ENCODE results near the gene MYO5A.

Gene MYO5A

DNA sequence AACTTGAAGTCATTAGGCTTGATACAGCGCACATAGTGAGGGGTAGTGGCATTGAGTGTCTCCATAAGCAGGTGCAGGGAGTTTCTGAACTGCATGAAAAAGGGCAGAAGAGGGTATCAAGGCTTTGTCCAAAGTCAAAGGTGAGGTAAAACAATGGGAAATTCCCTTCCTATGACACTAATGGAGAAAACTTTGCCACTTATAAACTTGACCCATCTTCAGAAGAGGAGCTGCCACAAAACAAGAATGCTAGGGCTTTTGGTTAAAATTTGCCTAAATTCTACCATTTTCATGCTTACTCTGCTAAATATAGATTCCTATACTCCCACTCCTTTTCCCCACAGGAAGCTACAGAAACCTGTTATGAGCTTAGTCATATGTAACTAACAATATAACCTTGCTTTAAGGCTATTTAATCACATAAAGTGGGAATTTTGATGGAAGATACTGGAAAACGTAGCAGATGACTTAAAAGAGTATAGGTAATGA is 145.5 kb downstream of the MYO5A start:
- TF ChIP-seq FOXA1 (IDR thresholded peaks at IDR 0.05) (no peak), SUZ12 (IDR thresholded peaks at IDR 0.05) (no peak), HDGF (IDR thresholded peaks at IDR 0.05; ENCODE audit: borderline replicate concordance) (no peak), ARNT (IDR thresholded peaks at IDR 0.05) (no peak), LEF1 (IDR thresholded peaks at IDR 0.05; ENCODE audit: borderline replicate concordance) (no peak), CTBP1 (IDR thresholded peaks at IDR 0.05; ENCODE audit: borderline replicate concordance) (no peak), TARDBP (IDR thresholded peaks at IDR 0.05) (no peak)
- ChIA-PET CTCF (interaction anchor here (1.2 kb wide), 1 partner anchor 12 kb away, joined by 3 read pairs; no protein-coding TSS in a partner anchor), POLR2A (no interaction called here)
- no peak for DNase-seq (ENCODE audit: extremely low spot score)

DNA sequence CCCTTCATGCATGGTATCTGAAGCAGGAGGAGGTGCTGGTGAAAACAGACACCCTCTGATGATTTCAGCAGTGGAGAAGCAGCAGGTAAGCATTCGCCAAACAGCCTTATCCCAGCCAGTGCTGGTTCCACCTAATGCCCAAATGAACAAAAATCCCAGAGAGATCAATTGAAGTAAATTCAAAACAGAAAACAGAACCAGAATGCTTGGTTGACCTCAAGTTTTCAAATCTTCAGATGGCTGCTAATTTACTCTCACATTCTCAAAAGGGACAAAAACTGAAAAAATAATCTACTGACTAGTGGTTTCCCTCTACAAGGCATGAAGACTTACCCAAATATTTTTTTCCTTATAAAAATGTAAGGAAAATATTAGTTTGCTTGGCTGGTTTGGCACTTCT is 146.0 kb downstream of the MYO5A start:
- ChIA-PET POLR2A (no interaction called here), CTCF (interaction anchor here (1.2 kb wide), 1 partner anchor 13 kb away, joined by 3 read pairs; no protein-coding TSS in a partner anchor)
- no peak for TF ChIP-seq FOXA1 (IDR thresholded peaks at IDR 0.05)
- no peak for TF ChIP-seq SUZ12 (IDR thresholded peaks at IDR 0.05)
- TF ChIP-seq, protein P1, sequence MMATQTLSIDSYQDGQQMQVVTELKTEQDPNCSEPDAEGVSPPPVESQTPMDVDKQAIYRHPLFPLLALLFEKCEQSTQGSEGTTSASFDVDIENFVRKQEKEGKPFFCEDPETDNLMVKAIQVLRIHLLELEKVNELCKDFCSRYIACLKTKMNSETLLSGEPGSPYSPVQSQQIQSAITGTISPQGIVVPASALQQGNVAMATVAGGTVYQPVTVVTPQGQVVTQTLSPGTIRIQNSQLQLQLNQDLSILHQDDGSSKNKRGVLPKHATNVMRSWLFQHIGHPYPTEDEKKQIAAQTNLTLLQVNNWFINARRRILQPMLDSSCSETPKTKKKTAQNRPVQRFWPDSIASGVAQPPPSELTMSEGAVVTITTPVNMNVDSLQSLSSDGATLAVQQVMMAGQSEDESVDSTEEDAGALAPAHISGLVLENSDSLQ (IDR thresholded peaks at IDR 0.05): no peak
- TF ChIP-seq ELF4 (IDR thresholded peaks at IDR 0.05): no peak
- no peak for TF ChIP-seq FOXM1 (IDR thresholded peaks at IDR 0.05; ENCODE audit: borderline replicate concordance)
- TF ChIP-seq CTBP1 (IDR thresholded peaks at IDR 0.05; ENCODE audit: borderline replicate concordance): no peak
- no peak for TF ChIP-seq TARDBP (IDR thresholded peaks at IDR 0.05)
- no peak for TF ChIP-seq LEF1 (IDR thresholded peaks at IDR 0.05; ENCODE audit: borderline replicate concordance)
- TF ChIP-seq ARNT (IDR thresholded peaks at IDR 0.05): no peak
- no peak for DNase-seq (ENCODE audit: extremely low spot score)

DNA sequence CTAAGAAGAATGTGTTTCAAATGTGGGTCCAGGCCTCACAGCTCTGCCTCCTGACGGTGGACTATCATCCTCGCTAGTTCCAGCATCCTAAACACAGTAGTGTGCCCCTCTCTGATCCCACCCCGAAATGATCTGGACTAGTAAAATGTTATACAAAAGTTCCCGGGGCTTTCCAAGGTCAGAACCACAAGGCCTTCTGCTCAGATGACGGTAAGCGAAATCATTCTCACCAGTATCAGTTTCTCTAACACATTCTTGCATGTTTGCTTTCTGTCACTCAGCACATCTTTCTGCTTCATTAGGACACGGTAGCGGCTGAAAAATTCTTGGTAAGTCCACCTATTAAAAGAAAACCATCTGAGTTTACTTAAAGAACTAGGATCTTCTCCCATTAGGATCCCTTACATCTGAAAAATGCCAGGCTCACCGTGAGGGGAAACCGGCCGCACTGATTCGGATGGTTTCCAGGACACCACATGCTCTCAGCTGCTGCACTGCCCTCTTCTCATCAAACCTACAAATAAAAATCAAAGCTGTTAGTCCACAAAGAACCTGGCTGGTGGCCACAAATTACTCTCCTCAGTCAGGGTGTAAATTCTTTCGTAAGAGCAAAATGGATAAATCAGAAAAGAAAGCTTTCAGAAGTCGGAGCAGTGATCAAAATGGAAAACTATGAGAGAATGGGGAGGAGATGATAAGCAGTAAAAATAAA is 149.1 kb downstream of the MYO5A start:
- TF ChIP-seq FOXA1 (IDR thresholded peaks at IDR 0.05) (no peak), FOXM1 (IDR thresholded peaks at IDR 0.05; ENCODE audit: borderline replicate concordance) (no peak), HDGF (IDR thresholded peaks at IDR 0.05; ENCODE audit: borderline replicate concordance) (no peak), ARNT (IDR thresholded peaks at IDR 0.05) (no peak), NFRKB (IDR thresholded peaks at IDR 0.05) (no peak), SP1 (IDR thresholded peaks at IDR 0.05) (no peak)
- POLR2A ChIA-PET: no interaction called here
- no peak for DNase-seq (ENCODE audit: extremely low spot score)
- CTCF ChIA-PET: no interaction called here

DNA sequence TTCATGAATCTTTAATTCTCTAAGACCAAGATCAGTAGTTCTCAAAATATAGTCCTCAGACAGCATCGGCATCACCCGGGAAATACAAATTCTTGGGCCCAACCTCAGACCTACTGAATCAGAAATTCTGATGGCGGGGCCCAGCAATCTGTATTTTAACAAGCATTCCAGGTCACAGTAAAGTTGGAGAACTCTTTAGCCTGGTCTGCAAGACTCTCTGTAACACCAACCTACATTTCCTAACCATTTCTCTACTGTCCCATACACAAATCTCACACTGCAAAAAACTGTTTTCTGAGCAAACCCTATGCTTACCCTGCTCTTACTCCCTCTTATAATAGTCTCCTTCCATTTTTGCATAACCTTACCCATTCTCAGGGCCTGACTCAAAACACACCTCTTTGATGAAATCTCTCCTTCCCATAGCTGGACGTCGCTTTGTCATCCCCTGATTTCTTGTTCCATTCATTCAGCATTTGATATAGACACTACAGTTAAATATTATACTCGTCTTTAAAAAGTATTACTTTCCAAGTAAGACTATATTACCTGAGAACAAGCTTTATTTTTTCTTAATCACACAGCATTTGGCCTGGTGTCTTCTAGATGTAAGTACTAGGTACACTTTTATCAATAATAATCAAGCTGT is 149.8 kb downstream of the MYO5A start:
- ChIA-PET CTCF (no interaction called here), POLR2A (no interaction called here)
- TF ChIP-seq TARDBP (IDR thresholded peaks at IDR 0.05): no peak
- TF ChIP-seq ARNT (IDR thresholded peaks at IDR 0.05): no peak
- TF ChIP-seq SUZ12 (IDR thresholded peaks at IDR 0.05): no peak
- TF ChIP-seq SP1 (IDR thresholded peaks at IDR 0.05): no peak
- TF ChIP-seq CTBP1 (IDR thresholded peaks at IDR 0.05; ENCODE audit: borderline replicate concordance): no peak
- no peak for TF ChIP-seq LEF1 (IDR thresholded peaks at IDR 0.05; ENCODE audit: borderline replicate concordance)
- TF ChIP-seq, protein P1 (IDR thresholded peaks at IDR 0.05): no peak
- TF ChIP-seq NFRKB (IDR thresholded peaks at IDR 0.05): no peak
- no peak for TF ChIP-seq ZNF384 (IDR thresholded peaks at IDR 0.05)
- TF ChIP-seq HDGF (IDR thresholded peaks at IDR 0.05; ENCODE audit: borderline replicate concordance): no peak
- no peak for DNase-seq (ENCODE audit: extremely low spot score)

DNA sequence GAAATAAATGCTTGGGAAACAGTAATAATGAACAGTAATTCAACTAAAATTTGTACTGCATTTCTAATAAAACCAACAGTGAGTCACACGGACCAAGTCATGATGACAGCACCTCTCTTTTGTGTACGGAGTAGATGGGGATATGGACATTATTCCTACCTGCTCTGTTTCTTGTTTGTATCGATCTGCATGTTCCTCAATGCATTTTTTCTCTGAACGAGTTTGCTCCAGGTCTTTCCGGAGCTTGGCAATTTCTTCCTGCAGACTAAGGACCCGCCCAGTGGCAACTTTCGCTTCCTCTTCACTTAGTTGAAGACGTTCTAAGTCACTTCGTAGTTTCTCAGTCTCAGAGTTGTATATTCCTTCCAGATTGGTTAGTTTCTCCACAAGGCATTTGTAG is 158.7 kb downstream of the MYO5A start:
- no peak for DNase-seq (ENCODE audit: extremely low spot score)
- POLR2A ChIA-PET: no interaction called here
- TF ChIP-seq LEF1 (IDR thresholded peaks at IDR 0.05; ENCODE audit: borderline replicate concordance) (no peak), BHLHE40 (IDR thresholded peaks at IDR 0.05; ENCODE audit: borderline replicate concordance) (no peak), L3MBTL2 (conservative IDR thresholded peaks at IDR 0.05) (no peak), FOXA1 (IDR thresholded peaks at IDR 0.05) (no peak), FOXM1 (IDR thresholded peaks at IDR 0.05; ENCODE audit: borderline replicate concordance) (no peak), SP1 (IDR thresholded peaks at IDR 0.05) (no peak), CTBP1 (IDR thresholded peaks at IDR 0.05; ENCODE audit: borderline replicate concordance) (no peak), ELF4 (IDR thresholded peaks at IDR 0.05) (no peak), ARNT (IDR thresholded peaks at IDR 0.05) (no peak), FOXK2 (IDR thresholded peaks at IDR 0.05) (no peak), TARDBP (IDR thresholded peaks at IDR 0.05) (no peak), ZNF384 (IDR thresholded peaks at IDR 0.05) (no peak), NFRKB (IDR thresholded peaks at IDR 0.05) (no peak), HDGF (IDR thresholded peaks at IDR 0.05; ENCODE audit: borderline replicate concordance) (no peak), SUZ12 (IDR thresholded peaks at IDR 0.05) (no peak)
- TF ChIP-seq, protein P1 (IDR thresholded peaks at IDR 0.05): no peak
- CTCF ChIA-PET: no interaction called here

DNA sequence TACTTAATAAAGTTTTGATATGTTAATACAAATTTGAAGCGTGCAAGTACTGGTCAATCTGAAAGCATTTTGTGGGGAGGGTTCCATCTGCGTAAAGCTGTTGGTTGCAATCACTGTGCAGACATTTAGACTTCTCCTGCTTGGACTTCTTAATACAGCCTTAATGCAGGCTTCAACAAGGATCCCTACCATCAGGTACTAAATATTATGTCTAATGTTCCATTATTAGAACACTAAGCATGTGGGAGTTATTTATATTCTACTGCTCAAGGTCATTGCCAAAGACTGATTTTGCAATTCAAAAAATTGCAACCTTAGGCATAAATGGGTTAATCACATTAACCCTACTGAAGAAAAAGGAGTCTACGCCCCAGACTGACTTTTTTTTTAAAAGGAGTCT is 159.2 kb downstream of the MYO5A start:
- no peak for DNase-seq (ENCODE audit: extremely low spot score)
- TF ChIP-seq FOXA1 (IDR thresholded peaks at IDR 0.05): no peak
- TF ChIP-seq NFRKB (IDR thresholded peaks at IDR 0.05): no peak
- TF ChIP-seq SP1 (IDR thresholded peaks at IDR 0.05): no peak
- no peak for TF ChIP-seq SUZ12 (IDR thresholded peaks at IDR 0.05)
- no peak for TF ChIP-seq FOXK2 (IDR thresholded peaks at IDR 0.05)
- no peak for TF ChIP-seq L3MBTL2 (conservative IDR thresholded peaks at IDR 0.05)
- TF ChIP-seq LEF1 (IDR thresholded peaks at IDR 0.05; ENCODE audit: borderline replicate concordance): no peak
- TF ChIP-seq, protein P1 (IDR thresholded peaks at IDR 0.05): no peak
- no peak for TF ChIP-seq CTBP1 (IDR thresholded peaks at IDR 0.05; ENCODE audit: borderline replicate concordance)
- no peak for TF ChIP-seq HDGF (IDR thresholded peaks at IDR 0.05; ENCODE audit: borderline replicate concordance)
- no peak for TF ChIP-seq BHLHE40 (IDR thresholded peaks at IDR 0.05; ENCODE audit: borderline replicate concordance)
- no peak for TF ChIP-seq ZNF384 (IDR thresholded peaks at IDR 0.05)
- no peak for TF ChIP-seq TARDBP (IDR thresholded peaks at IDR 0.05)
- TF ChIP-seq FOXM1 (IDR thresholded peaks at IDR 0.05; ENCODE audit: borderline replicate concordance): no peak
- TF ChIP-seq ELF4 (IDR thresholded peaks at IDR 0.05): no peak
- TF ChIP-seq ARNT (IDR thresholded peaks at IDR 0.05): no peak
- POLR2A ChIA-PET: no interaction called here
- CTCF ChIA-PET: no interaction called here
